Measurements from ENCODE around the gene KLHL8. TPM values are rescaled to one million over a fixed set of nuclear protein-coding genes. Genes with fewer than 3 reads are reported as not detected.
A peak's percentile ranks its signal among the peaks of the same experiment; 100 is the strongest.

KLHL8 gene
- 1 to 10 TPM; 9.1 to 9.8 TPM for total RNA-seq

DNA sequence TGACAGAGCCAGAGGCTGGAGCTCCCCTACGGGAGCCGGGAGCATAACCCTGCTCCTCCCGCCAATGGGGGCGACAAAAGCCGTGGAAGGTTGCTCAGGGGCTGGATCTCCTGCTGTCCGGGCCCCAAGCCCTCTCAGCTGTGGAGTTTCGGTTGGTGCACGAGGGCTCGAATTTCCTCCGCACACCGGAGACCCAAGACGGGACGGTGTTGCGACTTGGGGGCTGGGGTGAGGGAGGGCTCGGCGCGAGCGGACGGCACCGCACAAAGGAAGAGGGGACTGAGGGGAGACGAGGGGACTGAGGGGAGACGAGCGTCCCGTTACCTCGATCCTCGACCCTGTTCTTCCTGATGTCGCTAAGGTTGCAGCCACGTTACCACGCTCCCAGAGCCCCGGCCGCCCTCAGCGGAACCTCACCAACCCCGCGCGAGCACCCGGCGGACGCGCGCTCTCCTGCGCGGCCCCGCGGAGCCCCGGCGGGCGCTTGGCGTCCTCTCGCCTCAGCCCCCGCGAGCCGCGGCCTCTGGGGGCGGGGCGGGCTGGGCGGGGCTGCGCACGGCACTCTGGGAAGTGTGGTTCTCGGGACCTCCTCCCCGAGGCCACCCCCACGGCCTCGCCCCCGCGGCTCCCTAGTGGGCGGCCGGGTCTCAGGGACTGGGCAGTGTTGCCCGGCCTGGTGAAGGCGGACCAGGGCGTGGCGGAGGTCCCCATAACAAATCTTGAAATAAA lies at the start of gene KLHL8:
KLHL8 (minus strand) TSS at position 525 of the 729 bp plus-strand sequence. CDS start 25,079 bp downstream, outside the sequence.
- peak within 1 kb of the TSS; percentile 85 for H3K4me3 Mint-ChIP-seq
- H3K27me3 Mint-ChIP-seq: peaks cover 3% of the 10 kb centered on the region
- peak within 1 kb of the TSS; percentile 85 for H3K27ac Mint-ChIP-seq
- DNase-seq: peak; percentile 90
- H3K36me3 Mint-ChIP-seq (ENCODE audit: low read depth): no peaks in the 10 kb centered on the region
- ChIA-PET CTCF (interaction anchor here (0.8 to 4.8 kb wide), 7 partner anchors 10 to 298 kb away, joined by 3 to 23 read pairs (median 4); partner anchors contain the start of gene AFF1), POLR2A (interaction anchor here (0.6 to 3.4 kb wide), 15 partner anchors 10 to 1064 kb away, joined by 3 to 27 read pairs (median 5); partner anchors contain the start of genes AFF1, HSD17B11, NUDT9 and PPM1K)
- no peaks in the 10 kb centered on the region for H3K9me3 Mint-ChIP-seq
- H3K4me1 Mint-ChIP-seq: peaks cover 16% of the 10 kb centered on the region

GRCh38 chr4:87270144-87270543 lies 49.7 kb upstream of the KLHL8 start:
- ChIA-PET POLR2A (no interaction called here), CTCF (no interaction called here)
- Mint-ChIP-seq H3K36me3 (ENCODE audit: low read depth) (no peaks in the 10 kb centered on the region), H3K4me3 (no peak overlapping the region), H3K9me3 (no peaks in the 10 kb centered on the region), H3K4me1 (no peaks in the 10 kb centered on the region), H3K27ac (no peak overlapping the region), H3K27me3 (peaks cover 11% of the 10 kb centered on the region)
- DNase-seq: no peak

DNA sequence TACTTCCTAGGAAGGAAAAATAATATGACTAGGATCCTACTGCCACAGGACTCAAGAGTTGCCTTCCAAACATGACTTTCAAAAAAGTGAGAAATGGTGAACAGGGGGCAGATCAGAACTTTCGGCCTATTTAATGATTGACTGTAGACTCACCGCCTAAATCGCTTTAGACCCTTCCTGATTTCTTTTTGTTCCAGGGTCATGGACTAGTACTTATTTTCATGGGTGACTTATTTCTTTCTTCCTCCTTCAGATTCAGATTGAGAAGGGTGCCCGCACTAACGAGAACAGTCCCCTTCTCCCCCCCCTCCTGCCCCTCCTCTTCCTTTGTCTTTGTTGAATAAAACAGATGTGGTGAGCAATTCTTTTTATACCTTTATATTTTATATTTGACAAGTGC lies 48.0 kb upstream of the KLHL8 start:
- no peak for DNase-seq
- Mint-ChIP-seq H3K4me1 (no peaks in the 10 kb centered on the region), H3K27ac (no peak overlapping the region), H3K9me3 (no peaks in the 10 kb centered on the region), H3K27me3 (peaks cover 13% of the 10 kb centered on the region), H3K36me3 (ENCODE audit: low read depth) (no peaks in the 10 kb centered on the region), H3K4me3 (no peak overlapping the region)
- POLR2A ChIA-PET: no interaction called here
- CTCF ChIA-PET: no interaction called here

GRCh38 chr4:87266986-87267385 lies 46.6 kb upstream of the KLHL8 start:
- no peaks in the 10 kb centered on the region for H3K9me3 Mint-ChIP-seq
- H3K27me3 Mint-ChIP-seq: peaks cover 13% of the 10 kb centered on the region
- ChIA-PET POLR2A (no interaction called here), CTCF (interaction anchor here (1.0 kb wide), 1 partner anchor 109 kb away, joined by 3 read pairs; no protein-coding TSS in a partner anchor)
- DNase-seq: no peak
- H3K4me1 Mint-ChIP-seq: no peaks in the 10 kb centered on the region
- H3K27ac Mint-ChIP-seq: no peak overlapping the region
- no peak overlapping the region for H3K4me3 Mint-ChIP-seq
- no peaks in the 10 kb centered on the region for H3K36me3 Mint-ChIP-seq (ENCODE audit: low read depth)

GRCh38 chr4:87262886-87263285 lies 42.5 kb upstream of the KLHL8 start:
- Mint-ChIP-seq H3K36me3 (ENCODE audit: low read depth) (no peaks in the 10 kb centered on the region), H3K9me3 (no peaks in the 10 kb centered on the region), H3K4me3 (no peak overlapping the region), H3K27me3 (peaks cover 10% of the 10 kb centered on the region), H3K27ac (no peak overlapping the region), H3K4me1 (no peaks in the 10 kb centered on the region)
- no peak for DNase-seq
- CTCF ChIA-PET: no interaction called here
- POLR2A ChIA-PET: no interaction called here

DNA sequence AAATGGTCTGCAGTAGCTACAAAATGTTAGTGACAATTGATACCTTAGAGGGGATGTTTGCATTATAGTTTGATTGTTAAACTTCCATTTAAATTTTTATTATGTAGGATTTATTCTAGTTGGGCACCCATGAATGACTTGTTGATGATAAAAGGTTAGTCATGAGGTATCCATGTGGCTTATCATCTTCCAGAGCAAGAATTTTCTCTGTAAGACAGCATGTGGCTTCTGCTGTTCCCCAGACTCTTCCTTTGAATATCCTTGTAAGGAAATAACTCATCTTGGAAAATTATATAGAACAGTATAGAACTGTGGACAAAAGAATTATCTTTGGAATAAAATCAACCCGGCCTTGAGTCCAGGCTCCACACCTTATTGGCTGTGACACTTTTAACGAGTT lies 40.1 kb upstream of the KLHL8 start:
- H3K27me3 Mint-ChIP-seq: peaks cover 9% of the 10 kb centered on the region
- H3K27ac Mint-ChIP-seq: no peak overlapping the region
- no peak overlapping the region for H3K4me3 Mint-ChIP-seq
- ChIA-PET POLR2A (no interaction called here), CTCF (no interaction called here)
- no peaks in the 10 kb centered on the region for H3K4me1 Mint-ChIP-seq
- H3K36me3 Mint-ChIP-seq (ENCODE audit: low read depth): no peaks in the 10 kb centered on the region
- peaks cover 6% of the 10 kb centered on the region for H3K9me3 Mint-ChIP-seq
- DNase-seq: no peak

DNA sequence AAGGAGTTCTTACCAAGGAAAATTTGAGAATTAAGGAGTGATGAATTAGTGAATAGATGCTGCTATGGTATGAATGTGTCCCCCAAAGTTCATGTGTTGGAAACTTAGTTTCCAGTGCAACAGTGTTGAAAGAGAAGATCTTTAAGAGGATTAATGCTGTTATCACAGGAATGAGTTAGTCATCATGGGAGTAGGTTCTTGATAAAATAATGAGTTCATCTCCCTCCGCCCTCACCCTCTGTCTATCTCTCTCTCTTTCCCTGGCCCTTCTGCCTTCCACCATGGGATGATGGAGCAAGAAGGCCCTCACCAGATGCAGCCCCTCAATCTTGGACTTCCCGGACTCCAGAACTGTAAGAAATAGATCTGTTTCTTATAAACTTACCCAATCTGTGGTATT lies 38.3 kb upstream of the KLHL8 start:
- H3K36me3 Mint-ChIP-seq (ENCODE audit: low read depth): no peaks in the 10 kb centered on the region
- no peak for DNase-seq
- H3K4me1 Mint-ChIP-seq: no peaks in the 10 kb centered on the region
- H3K9me3 Mint-ChIP-seq: peaks cover 7% of the 10 kb centered on the region
- ChIA-PET CTCF (no interaction called here), POLR2A (no interaction called here)
- peaks cover 4% of the 10 kb centered on the region for H3K27me3 Mint-ChIP-seq
- no peak overlapping the region for H3K27ac Mint-ChIP-seq
- no peak overlapping the region for H3K4me3 Mint-ChIP-seq

DNA sequence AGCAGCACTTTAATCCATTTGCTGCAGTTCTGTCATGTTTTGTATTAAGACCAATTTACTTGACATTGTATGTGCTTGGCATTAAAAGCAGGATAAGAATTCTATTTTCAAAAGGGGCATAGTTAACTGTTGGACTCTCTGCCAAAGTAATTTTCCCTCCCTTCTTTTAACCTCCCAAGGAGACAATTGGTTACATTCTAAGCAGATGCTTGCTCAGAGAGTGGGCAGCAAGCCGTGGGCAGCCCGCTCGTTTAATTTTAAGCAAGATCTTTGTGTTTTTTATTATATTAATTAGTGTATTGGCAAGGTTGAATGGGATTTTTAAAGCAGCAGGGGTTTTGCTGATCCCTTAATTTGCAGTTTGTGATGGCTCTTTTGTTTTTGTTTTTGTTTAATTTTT lies 37.1 kb upstream of the KLHL8 start:
- ChIA-PET CTCF (no interaction called here), POLR2A (no interaction called here)
- no peak for DNase-seq

DNA sequence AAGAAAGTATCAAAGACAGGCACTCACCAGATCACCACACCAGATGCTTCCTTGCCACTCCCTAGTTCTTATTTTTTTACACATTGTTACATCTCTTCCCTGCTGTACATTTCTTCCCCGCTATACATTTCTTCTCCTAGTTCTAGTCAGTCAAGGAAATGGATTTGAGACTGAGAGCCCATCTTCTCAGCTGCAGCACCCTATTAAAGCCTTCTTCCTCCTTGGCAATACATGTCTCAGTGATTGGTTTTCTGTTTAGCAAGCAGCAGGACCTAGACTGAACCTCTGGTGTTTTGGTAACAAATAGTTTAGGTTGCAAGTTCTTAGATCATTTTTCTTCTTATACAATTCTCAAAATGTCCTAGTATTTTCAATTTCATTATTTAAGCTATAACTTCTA lies 35.3 kb upstream of the KLHL8 start:
- H3K36me3 Mint-ChIP-seq (ENCODE audit: low read depth): no peaks in the 10 kb centered on the region
- no peaks in the 10 kb centered on the region for H3K4me1 Mint-ChIP-seq
- ChIA-PET POLR2A (no interaction called here), CTCF (no interaction called here)
- H3K4me3 Mint-ChIP-seq: no peak overlapping the region
- H3K27me3 Mint-ChIP-seq: peaks cover 4% of the 10 kb centered on the region
- no peak overlapping the region for H3K27ac Mint-ChIP-seq
- peaks cover 7% of the 10 kb centered on the region for H3K9me3 Mint-ChIP-seq
- DNase-seq: no peak

More for the DNA sequence above, 37.1 kb upstream of the KLHL8 start:
- no peaks in the 10 kb centered on the region for H3K4me1 Mint-ChIP-seq
- H3K27ac Mint-ChIP-seq: no peak overlapping the region
- peaks cover 7% of the 10 kb centered on the region for H3K9me3 Mint-ChIP-seq
- no peaks in the 10 kb centered on the region for H3K36me3 Mint-ChIP-seq (ENCODE audit: low read depth)
- no peak overlapping the region for H3K4me3 Mint-ChIP-seq
- H3K27me3 Mint-ChIP-seq: peaks cover 4% of the 10 kb centered on the region

GRCh38 chr4:87251106-87251505 lies 30.7 kb upstream of the KLHL8 start:
- no peak for DNase-seq
- ChIA-PET CTCF (no interaction called here), POLR2A (no interaction called here)
- no peak overlapping the region for H3K27ac Mint-ChIP-seq
- H3K36me3 Mint-ChIP-seq (ENCODE audit: low read depth): no peaks in the 10 kb centered on the region
- H3K4me1 Mint-ChIP-seq: no peaks in the 10 kb centered on the region
- peaks cover 10% of the 10 kb centered on the region for H3K27me3 Mint-ChIP-seq
- H3K4me3 Mint-ChIP-seq: no peak overlapping the region
- H3K9me3 Mint-ChIP-seq: peaks cover 7% of the 10 kb centered on the region

DNA sequence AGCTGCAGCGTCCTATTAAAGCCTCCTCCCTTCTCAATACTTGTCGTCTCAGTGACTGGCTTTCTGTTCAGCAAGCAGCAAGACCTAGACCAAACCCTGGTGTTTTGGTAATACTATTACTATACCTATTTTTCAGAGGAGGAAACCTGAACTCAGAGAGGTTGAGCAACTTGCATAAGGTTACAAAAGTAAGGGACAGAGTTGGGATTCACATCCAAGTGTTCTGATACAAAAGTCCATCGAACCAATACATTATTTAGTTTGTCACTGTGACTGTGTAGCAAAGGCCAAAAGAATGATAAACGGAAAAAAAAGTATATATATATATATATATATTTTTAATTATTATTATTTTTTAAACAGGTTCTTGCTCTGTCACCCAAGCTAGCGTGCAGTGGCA lies 29.9 kb upstream of the KLHL8 start:
- DNase-seq: no peak
- Mint-ChIP-seq H3K27me3 (peaks cover 6% of the 10 kb centered on the region), H3K4me3 (no peak overlapping the region), H3K27ac (no peak overlapping the region), H3K9me3 (no peaks in the 10 kb centered on the region), H3K36me3 (ENCODE audit: low read depth) (no peaks in the 10 kb centered on the region), H3K4me1 (no peaks in the 10 kb centered on the region)
- CTCF ChIA-PET: interaction anchor here (0.7 kb wide), 1 partner anchor 42 kb away, joined by 3 read pairs; no protein-coding TSS in a partner anchor
- POLR2A ChIA-PET: no interaction called here

GRCh38 chr4:87249332-87250019 lies 29.1 kb upstream of the KLHL8 start:
- no peak overlapping the region for H3K4me3 Mint-ChIP-seq
- H3K9me3 Mint-ChIP-seq: no peaks in the 10 kb centered on the region
- POLR2A ChIA-PET: no interaction called here
- no peaks in the 10 kb centered on the region for H3K4me1 Mint-ChIP-seq
- CTCF ChIA-PET: no interaction called here
- no peak for DNase-seq
- H3K27ac Mint-ChIP-seq: no peak overlapping the region
- peaks cover 6% of the 10 kb centered on the region for H3K27me3 Mint-ChIP-seq
- H3K36me3 Mint-ChIP-seq (ENCODE audit: low read depth): no peaks in the 10 kb centered on the region

- peaks cover 13% of the 10 kb centered on the region for H3K9me3 Mint-ChIP-seq
- H3K27me3 Mint-ChIP-seq: peaks cover 20% of the 10 kb centered on the region
- H3K36me3 Mint-ChIP-seq (ENCODE audit: low read depth): peaks cover 7% of the 10 kb centered on the region
- H3K27ac Mint-ChIP-seq: no peak overlapping the region
- POLR2A ChIA-PET: no interaction called here
- H3K4me3 Mint-ChIP-seq: no peak overlapping the region
- DNase-seq: no peak
- CTCF ChIA-PET: no interaction called here
- no peaks in the 10 kb centered on the region for H3K4me1 Mint-ChIP-seq
Measured at GRCh38 chr4:87243426-87244053, 23.1 kb upstream of the KLHL8 start.

Data from activated CD4-positive, alpha-beta memory T cell treated with anti-CD3 and anti-CD28 coated beads, Interleukin-2, amount 10 ng/mL, durations not matched to agents 7 days and 5 days (primary cell).